ENCODE data around the gene HINFP. TPM values are rescaled to one million over a fixed set of nuclear protein-coding genes. Genes with fewer than 3 reads are reported as not detected.
"Not testable (repeated sequence)": the region's sequence is repeated elsewhere in the genome, so short reads cannot be mapped to it uniquely, and the experiment has no call there.

The HINFP gene
- total RNA-seq, 2 donors from 2014 or later, result 13.4 to 34.7 TPM

- H3K27me3 ChIP-seq (replicated peaks; ENCODE audit: insufficient read depth), result no peaks in the 10 kb centered on the region
- H3K4me3 ChIP-seq, result no peak overlapping the region
- no peaks in the 10 kb centered on the region for H3K9me3 ChIP-seq
- TF ChIP-seq, protein P1, sequence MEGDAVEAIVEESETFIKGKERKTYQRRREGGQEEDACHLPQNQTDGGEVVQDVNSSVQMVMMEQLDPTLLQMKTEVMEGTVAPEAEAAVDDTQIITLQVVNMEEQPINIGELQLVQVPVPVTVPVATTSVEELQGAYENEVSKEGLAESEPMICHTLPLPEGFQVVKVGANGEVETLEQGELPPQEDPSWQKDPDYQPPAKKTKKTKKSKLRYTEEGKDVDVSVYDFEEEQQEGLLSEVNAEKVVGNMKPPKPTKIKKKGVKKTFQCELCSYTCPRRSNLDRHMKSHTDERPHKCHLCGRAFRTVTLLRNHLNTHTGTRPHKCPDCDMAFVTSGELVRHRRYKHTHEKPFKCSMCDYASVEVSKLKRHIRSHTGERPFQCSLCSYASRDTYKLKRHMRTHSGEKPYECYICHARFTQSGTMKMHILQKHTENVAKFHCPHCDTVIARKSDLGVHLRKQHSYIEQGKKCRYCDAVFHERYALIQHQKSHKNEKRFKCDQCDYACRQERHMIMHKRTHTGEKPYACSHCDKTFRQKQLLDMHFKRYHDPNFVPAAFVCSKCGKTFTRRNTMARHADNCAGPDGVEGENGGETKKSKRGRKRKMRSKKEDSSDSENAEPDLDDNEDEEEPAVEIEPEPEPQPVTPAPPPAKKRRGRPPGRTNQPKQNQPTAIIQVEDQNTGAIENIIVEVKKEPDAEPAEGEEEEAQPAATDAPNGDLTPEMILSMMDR (IDR thresholded peaks at IDR 0.05), result no peak
- DNase-seq (ENCODE audit: low spot score) (no peak), ATAC-seq (ENCODE audit: insufficient number of reproducible peaks, low FRiP score, low read depth) (no peak)
- no peak overlapping the region for H3K27ac ChIP-seq
- peaks cover 0 to 10% of the 10 kb centered on the region in 2 donors for H3K4me1 ChIP-seq (ENCODE audit: control insufficient read depth in 1 of 2, low read depth in 2 of 2)
- no peaks in the 10 kb centered on the region for H3K36me3 ChIP-seq
Measured at GRCh38 chr11:119166368-119167076, 45.1 kb downstream of the HINFP start.

- not testable (repeated sequence) for H3K27ac ChIP-seq; H3K27me3 ChIP-seq (replicated peaks; ENCODE audit: insufficient read depth); DNase-seq (ENCODE audit: low spot score); H3K4me3 ChIP-seq; ATAC-seq (ENCODE audit: insufficient number of reproducible peaks, low FRiP score, low read depth); H3K4me1 ChIP-seq (ENCODE audit: control insufficient read depth in 1 of 2, low read depth in 2 of 2); H3K9me3 ChIP-seq; H3K36me3 ChIP-seq
Measured at GRCh38 chr11:119167077-119167458, 45.7 kb downstream of the HINFP start.

- Histone ChIP-seq H3K4me3 (no peak overlapping the region), H3K4me1 (ENCODE audit: control insufficient read depth in 1 of 2, low read depth in 2 of 2) (peaks cover 0 to 10% of the 10 kb centered on the region in 2 donors), H3K9me3 (no peaks in the 10 kb centered on the region), H3K36me3 (no peaks in the 10 kb centered on the region), H3K27me3 (replicated peaks; ENCODE audit: insufficient read depth) (no peaks in the 10 kb centered on the region), H3K27ac (peak overlapping the region; percentile 98 to 99)
- ATAC-seq (ENCODE audit: insufficient number of reproducible peaks, low FRiP score, low read depth) (no peak), DNase-seq (ENCODE audit: low spot score) (no peak)
- TF ChIP-seq, protein P1 (IDR thresholded peaks at IDR 0.05), result no peak
Measured at GRCh38 chr11:119167933-119168332, 46.6 kb downstream of the HINFP start.

- no peaks in the 10 kb centered on the region for H3K9me3 ChIP-seq
- H3K4me1 ChIP-seq (ENCODE audit: control insufficient read depth in 1 of 2, low read depth in 2 of 2), result peaks cover 0 to 10% of the 10 kb centered on the region in 2 donors
- TF ChIP-seq, protein P1 (IDR thresholded peaks at IDR 0.05), result peak; percentile 85
- H3K4me3 ChIP-seq, result peak within 1 kb of the TSS; percentile 87
- DNase-seq (ENCODE audit: low spot score) (peak; percentile 65), ATAC-seq (ENCODE audit: insufficient number of reproducible peaks, low FRiP score, low read depth) (peak; percentile 84)
- peaks cover 4% of the 10 kb centered on the region for H3K36me3 ChIP-seq
- H3K27me3 ChIP-seq (replicated peaks; ENCODE audit: insufficient read depth), result no peaks in the 10 kb centered on the region
- peak within 1 kb of the TSS; percentile 98 to 99 for H3K27ac ChIP-seq
Measured at GRCh38 chr11:119168471-119169281, 47.3 kb downstream of the HINFP start, which contains the start of gene NLRX1. TSS of gene NLRX1 (plus strand) at chr11:119168725. CDS start at chr11:119171404, 2,679 bp downstream.

DNA sequence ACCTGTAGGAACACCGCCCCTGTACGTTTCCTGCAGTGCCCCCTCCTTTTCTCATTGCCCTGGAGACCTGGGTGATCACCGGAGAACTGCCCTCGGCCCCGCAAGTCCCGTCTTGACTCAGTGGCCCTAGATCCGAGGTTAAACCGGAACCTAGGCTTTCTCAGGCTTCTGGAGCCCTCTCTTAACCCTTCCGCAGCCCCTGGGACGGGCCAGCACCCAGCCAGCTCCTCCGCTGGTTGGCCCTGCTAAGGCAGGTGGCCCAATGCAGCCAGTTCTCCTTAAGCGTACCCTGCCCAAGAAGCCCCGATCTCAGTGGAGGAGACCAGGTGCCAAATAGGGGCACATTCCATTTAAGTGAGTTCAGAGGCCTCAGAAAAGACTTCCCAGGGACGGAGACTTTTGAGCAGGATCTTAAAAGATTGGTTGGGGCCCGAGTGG lies 47.9 kb downstream of the HINFP start:
- ATAC-seq (ENCODE audit: insufficient number of reproducible peaks, low FRiP score, low read depth) (peak; percentile 53), DNase-seq (ENCODE audit: low spot score) (no peak)
- peak overlapping the region; percentile 98 to 99 for H3K27ac ChIP-seq

More for the DNA sequence above, 47.9 kb downstream of the HINFP start:
- Histone ChIP-seq H3K4me1 (ENCODE audit: control insufficient read depth in 1 of 2, low read depth in 2 of 2) (peaks cover 0 to 10% of the 10 kb centered on the region in 2 donors), H3K4me3 (peak overlapping the region; percentile 87), H3K27me3 (replicated peaks; ENCODE audit: insufficient read depth) (no peaks in the 10 kb centered on the region), H3K9me3 (no peaks in the 10 kb centered on the region), H3K36me3 (peaks cover 10% of the 10 kb centered on the region)
- TF ChIP-seq, protein P1 (IDR thresholded peaks at IDR 0.05), result no peak

Measured in thoracic aorta (tissue), 2 donors.